ENCODE results near the gene FBXO41.
A peak's percentile ranks its signal among the peaks of the same experiment; 100 is the strongest.

FBXO41 gene

GRCh38 chr2:73212448-73213176 lies 71.7 kb downstream of the FBXO41 start:
- DNase-seq (ENCODE audit: low read depth in 2 of 2): peak; percentile 65 to 67

- DNase-seq (ENCODE audit: low read depth in 2 of 2): no peak
Measured at GRCh38 chr2:73212098-73212447, 72.2 kb downstream of the FBXO41 start.

GRCh38 chr2:73210696-73211095 lies 73.6 kb downstream of the FBXO41 start:
- no peak for DNase-seq (ENCODE audit: low read depth in 2 of 2)

GRCh38 chr2:73210019-73210418 lies 74.3 kb downstream of the FBXO41 start:
- no peak for DNase-seq (ENCODE audit: low read depth in 2 of 2)

- DNase-seq (ENCODE audit: low read depth in 2 of 2): no peak
Measured at GRCh38 chr2:73208258-73208657, 76.0 kb downstream of the FBXO41 start.

GRCh38 chr2:73205611-73206010 lies 78.7 kb downstream of the FBXO41 start:
- no peak for DNase-seq (ENCODE audit: low read depth in 2 of 2)

Measured in stimulated activated CD4-positive, alpha-beta T cell treated with anti-CD3 and anti-CD28 coated beads, Interleukin-1b, Interleukin-23, amount 100 ng/mL, for 4 hours (primary cell).